K562 (cell line): Measurements from ENCODE around the gene RPTN. TPM values are rescaled to one million over a fixed set of nuclear protein-coding genes. Genes with fewer than 3 reads are reported as not detected.

Source experiments
- ATF3 ChIP-seq, 2 experiments: fragments of 450-650 bp in 1 of 2; sonication (generic) in 1 of 2; formaldehyde crosslinking in 1 of 2; IDR thresholded peaks in 1 of 2; conservative IDR thresholded peaks in 1 of 2; 2 replicates each; pipeline versions ENCODE4 v1.6.1 to v1.8.1; 2016 to 2023; ENCODE audit warnings: mild to moderate bottlenecking in 2 of 2, moderate library complexity in 2 of 2, inconsistent platforms in 1 of 2, missing genetic modification reagents in 1 of 2
- BRF1 ChIP-seq: IDR thresholded peaks from 3 replicates; pipeline ENCODE4 v1.6.1; 2011; ENCODE audit warnings: borderline replicate concordance, mild to moderate bottlenecking; ENCODE audit not compliant: insufficient read length; ENCODE audit errors: extremely low read depth
- CBX2 ChIP-seq: fragments of 200-600 bp; sonication (generic); IDR thresholded peaks from one replicate; pipeline ENCODE4 v1.6.1; 2012; ENCODE audit warnings: mild to moderate bottlenecking, low read length, inconsistent platforms; ENCODE audit not compliant: insufficient read depth, poor library complexity, severe bottlenecking
- CEBPG ChIP-seq, 3 experiments: fragments of 200-800 bp in 1 of 3; sonication (Bioruptor generic) in 1 of 3; sonication (generic) in 1 of 3; formaldehyde crosslinking in 1 of 3; IDR thresholded peaks in 2 of 3; conservative IDR thresholded peaks in 1 of 3; 2 replicates each; pipeline versions ENCODE4 v1.6.1 to v1.8.0; 2016 to 2022; ENCODE audit warnings: missing compliant biosample characterization in 2 of 3, missing genetic modification characterization in 2 of 3, mild to moderate bottlenecking in 1 of 3, missing genetic modification reagents in 1 of 3
- CHD1 ChIP-seq: fragments of 200-600 bp; sonication (generic); IDR thresholded peaks from one replicate; pipeline ENCODE4 v1.6.1; 2012; ENCODE audit warnings: mild to moderate bottlenecking, moderate library complexity, low read length, inconsistent platforms
- CHD2 ChIP-seq: IDR thresholded peaks from 2 replicates; pipeline ENCODE4 v1.6.1; 2011; ENCODE audit warnings: low read depth, low read length
- ETV5 ChIP-seq: sonication (generic); formaldehyde crosslinking; IDR thresholded peaks from 2 replicates; pipeline ENCODE4 v1.4.0; 2020; ENCODE audit warnings: low read depth, mild to moderate bottlenecking, missing genetic modification reagents
- HDGF ChIP-seq: fragments of 450-650 bp; IDR thresholded peaks from 2 replicates; pipeline ENCODE4 v1.6.1; 2016
- HIVEP1 ChIP-seq: fragments of 250-450 bp; sonication (Bioruptor Pico); IDR thresholded peaks from 2 replicates; pipeline ENCODE4 v1.4.0; 2020; ENCODE audit warnings: mild to moderate bottlenecking
- ILF3 ChIP-seq: fragments of 450-650 bp; IDR thresholded peaks from 2 replicates; pipeline ENCODE4 v1.6.1; 2018; ENCODE audit warnings: antibody characterized with exemption, mild to moderate bottlenecking, moderate library complexity, borderline replicate concordance
- KLF6 ChIP-seq: fragments of 250-450 bp; sonication (Bioruptor Pico); IDR thresholded peaks from 2 replicates; pipeline ENCODE4 v1.4.0; 2020; ENCODE audit warnings: mild to moderate bottlenecking, moderate library complexity, borderline replicate concordance
- OTX1 ChIP-seq: fragments of 450-650 bp; formaldehyde crosslinking; IDR thresholded peaks from 2 replicates; pipeline ENCODE4 v1.4.0; 2022; ENCODE audit warnings: mild to moderate bottlenecking
- PHB ChIP-seq: fragments of 250-450 bp; sonication (Bioruptor Pico); IDR thresholded peaks from 2 replicates; pipeline ENCODE4 v1.5.0; 2021
- YY1 ChIP-seq, 3 experiments: IDR thresholded peaks; 2 replicates each; pipeline ENCODE4 v1.6.1; 2011; ENCODE audit warnings: low read length in 2 of 3, mild to moderate bottlenecking in 2 of 3, moderate library complexity in 2 of 3, borderline replicate concordance in 1 of 3, control low read depth in 1 of 3, low read depth in 1 of 3; ENCODE audit not compliant: insufficient read depth in 3 of 3, insufficient replicate concordance in 2 of 3, control insufficient read depth in 1 of 3, insufficient read length in 1 of 3; ENCODE audit errors: extremely low read depth in 1 of 3
- ZNF124 ChIP-seq: sonication (generic); formaldehyde crosslinking; IDR thresholded peaks from 2 replicates; pipeline ENCODE4 v1.8.1; 2022; ENCODE audit warnings: missing genetic modification reagents
- ZNF143 ChIP-seq: sonication (generic); formaldehyde crosslinking; IDR thresholded peaks from 2 replicates; pipeline ENCODE4 v1.9.0; 2022; ENCODE audit warnings: mild to moderate bottlenecking, missing genetic modification reagents
- ZNF175 ChIP-seq: fragments of 200-800 bp; sonication (Bioruptor generic); IDR thresholded peaks from 2 replicates; pipeline ENCODE4 v1.6.1; 2016; ENCODE audit warnings: low read depth, mild to moderate bottlenecking, missing genetic modification characterization, missing compliant biosample characterization
- ZNF217 ChIP-seq: sonication (generic); formaldehyde crosslinking; IDR thresholded peaks from 2 replicates; pipeline ENCODE4 v1.8.0; 2022; ENCODE audit warnings: mild to moderate bottlenecking, missing genetic modification reagents
- ZNF23 ChIP-seq: fragments of 250-450 bp; sonication (Bioruptor Pico); IDR thresholded peaks from 2 replicates; pipeline ENCODE4 v1.4.0; 2020; ENCODE audit warnings: mild to moderate bottlenecking
- ZNF3 ChIP-seq: fragments of 250-450 bp; sonication (Bioruptor Pico); IDR thresholded peaks from 2 replicates; pipeline ENCODE4 v1.5.0; 2021; ENCODE audit warnings: mild to moderate bottlenecking, moderate library complexity
- ZNF75A ChIP-seq: fragments of 450-650 bp; formaldehyde crosslinking; IDR thresholded peaks from 2 replicates; pipeline ENCODE4 v1.4.0; 2020; ENCODE audit warnings: mild to moderate bottlenecking
- polyA plus RNA-seq, 8 experiments: library from polyadenylated mRNA; depleted of rRNA in 4 of 8; stranded (reverse) in 5 of 8; unstranded in 3 of 8; fragments of >200 nt; fragmentation: Nextera tagmentation in 2 of 8; fragmentation: Illumina TruSeq in 1 of 8; extraction: Ambion mirVana in 2 of 8; extraction: Trizol in 1 of 8; gene quantifications; 2 replicates each; pipeline versions ENCODE4 v1.2.1 to v1.2.3, GENCODE V29; 2011 to 2014; ENCODE audit warnings: inconsistent platforms in 1 of 8, missing spikeins in 1 of 8
- total RNA-seq, 7 experiments: library from RNA; depleted of rRNA in 6 of 7; stranded (reverse); fragments of >200 nt in 6 of 7; fragmentation: Illumina TruSeq in 2 of 7; extraction: Trizol in 2 of 7; gene quantifications; 2 replicates each; pipeline versions ENCODE4 v1.2.1 to v1.2.3, GENCODE V29; 2011 to 2021; ENCODE audit warnings: low replicate concordance in 1 of 7
- TF ChIP-seq, protein P1 (sequence below): fragments of 250-450 bp; sonication (Bioruptor Pico); IDR thresholded peaks from 2 replicates; pipeline ENCODE4 v1.8.0; 2021; ENCODE audit warnings: borderline replicate concordance, mild to moderate bottlenecking, moderate library complexity; ENCODE audit not compliant: poor library complexity, severe bottlenecking
- TF ChIP-seq, protein P2 (sequence below): IDR thresholded peaks from 2 replicates; pipeline ENCODE4 v1.6.1; 2014; ENCODE audit warnings: antibody characterized with exemption

RPTN gene
- total and polyA plus RNA-seq, 9 of the 15 experiments (the other 6 are each of a cell fraction or from before 2014, with no cell fraction given), result not detected

DNA sequence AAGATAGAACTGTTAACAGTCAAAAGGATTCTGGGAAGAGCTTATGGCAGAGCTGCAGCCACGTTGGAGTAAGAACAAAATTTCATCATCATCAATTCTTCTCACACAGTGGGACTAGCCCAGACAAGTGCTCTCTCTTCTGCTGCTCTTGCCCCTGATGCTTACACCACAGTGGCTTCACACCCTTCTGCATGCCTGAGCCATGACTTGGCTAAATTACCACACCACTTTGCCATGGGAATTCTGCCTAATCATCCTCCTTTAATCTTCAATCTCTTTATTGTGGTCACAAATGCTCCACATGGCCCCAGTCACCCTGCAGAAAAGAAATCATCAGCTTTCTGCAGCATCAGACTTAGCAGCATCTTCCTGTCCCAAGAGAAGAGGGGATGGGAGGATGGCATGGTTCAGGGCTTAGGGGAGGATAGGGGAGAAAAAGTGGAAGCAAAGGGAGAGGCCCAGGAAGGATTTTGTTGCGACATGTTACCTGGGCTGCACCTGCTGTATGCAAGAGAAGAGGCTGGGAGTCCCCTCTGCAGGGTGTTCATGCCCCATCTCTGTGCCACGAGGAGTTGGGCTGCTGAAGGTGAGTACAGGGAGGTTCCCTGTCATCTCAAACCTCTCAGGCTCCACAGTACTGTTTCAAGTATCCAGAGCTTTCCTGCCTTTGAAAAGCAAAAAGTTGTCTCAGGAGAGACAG, 9.0 kb upstream of the RPTN start (continued):
- TF ChIP-seq ATF3 (IDR thresholded peaks at IDR 0.05) (0 out of 2 replicates have a peak, but pooled peaks have one; percentile 14), ATF3 (CRISPR knock-in tag; conservative IDR thresholded peaks at IDR 0.05) (no peak), ZNF3 (no peak), YY1 (IDR thresholded peaks at IDR 0.05; ENCODE audit: borderline replicate concordance in 1 of 3, control insufficient read depth in 1 of 3, extremely low read depth in 1 of 3, insufficient read depth in 3 of 3, insufficient read length in 1 of 3, insufficient replicate concordance in 2 of 3, low read depth in 1 of 3, low read length in 2 of 3) (no peak), BRF1 (no peak), ZNF143 (CRISPR knock-in tag) (no peak), OTX1 (no peak), ILF3 (no peak), ZNF75A (CRISPR knock-in tag) (no peak), HDGF (no peak), ZNF23 (CRISPR knock-in tag) (no peak), ZNF124 (CRISPR knock-in tag) (no peak), ZNF175 (CRISPR knock-in tag) (no peak), CHD2 (no peak), ETV5 (CRISPR knock-in tag) (no peak), HIVEP1 (CRISPR knock-in tag) (no peak), CHD1 (no peak), KLF6 (CRISPR knock-in tag) (no peak), ZNF217 (CRISPR knock-in tag) (no peak), PHB (CRISPR knock-in tag) (no peak), CEBPG (CRISPR knock-in tag; IDR thresholded peaks at IDR 0.05) (no peak), CEBPG (tag; conservative IDR thresholded peaks at IDR 0.05 in 1 of 2, IDR thresholded peaks at IDR 0.05 in 1 of 2) (peak in 1 of 2 experiments; percentile 51; a peak in 1 of 4 replicates), CBX2 (no peak)
- TF ChIP-seq, protein P1, sequence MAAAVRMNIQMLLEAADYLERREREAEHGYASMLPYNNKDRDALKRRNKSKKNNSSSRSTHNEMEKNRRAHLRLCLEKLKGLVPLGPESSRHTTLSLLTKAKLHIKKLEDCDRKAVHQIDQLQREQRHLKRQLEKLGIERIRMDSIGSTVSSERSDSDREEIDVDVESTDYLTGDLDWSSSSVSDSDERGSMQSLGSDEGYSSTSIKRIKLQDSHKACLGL (CRISPR knock-in tag), result no peak
- TF ChIP-seq, protein P2, sequence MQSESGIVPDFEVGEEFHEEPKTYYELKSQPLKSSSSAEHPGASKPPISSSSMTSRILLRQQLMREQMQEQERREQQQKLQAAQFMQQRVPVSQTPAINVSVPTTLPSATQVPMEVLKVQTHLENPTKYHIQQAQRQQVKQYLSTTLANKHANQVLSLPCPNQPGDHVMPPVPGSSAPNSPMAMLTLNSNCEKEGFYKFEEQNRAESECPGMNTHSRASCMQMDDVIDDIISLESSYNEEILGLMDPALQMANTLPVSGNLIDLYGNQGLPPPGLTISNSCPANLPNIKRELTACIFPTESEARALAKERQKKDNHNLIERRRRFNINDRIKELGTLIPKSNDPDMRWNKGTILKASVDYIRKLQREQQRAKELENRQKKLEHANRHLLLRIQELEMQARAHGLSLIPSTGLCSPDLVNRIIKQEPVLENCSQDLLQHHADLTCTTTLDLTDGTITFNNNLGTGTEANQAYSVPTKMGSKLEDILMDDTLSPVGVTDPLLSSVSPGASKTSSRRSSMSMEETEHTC, result no peak
